H1 (cell line): ENCODE results near the gene HS6ST3. TPM values are rescaled to one million over a fixed set of nuclear protein-coding genes. Genes with fewer than 3 reads are reported as not detected.
"Not testable (repeated sequence)": the region's sequence is repeated elsewhere in the genome, so short reads cannot be mapped to it uniquely, and the experiment has no call there.

Experiments
- CTCF ChIA-PET: fragments of 300-600 bp; sonication (Branson Sonifier 250); formaldehyde crosslinking; loops from one replicate; lab custom pipeline; 2021; ENCODE audit not compliant: partially characterized antibody; lab: Charles Lee
- POLR2A ChIA-PET: fragments of 300-600 bp; sonication (Branson Sonifier 250); formaldehyde crosslinking; loops from one replicate; lab custom pipeline; 2021; ENCODE audit warnings: inconsistent platforms; ENCODE audit not compliant: partially characterized antibody; lab: Charles Lee
- DNase-seq, 2 experiments: peaks; one replicate each; pipeline versions ENCODE4 v3.0.0 to v3.0.0-alpha.2; 2010 to 2022; ENCODE audit warnings: low spot score in 2 of 2, low read depth in 1 of 2, mixed read lengths in 1 of 2
- FAIRE-seq: peaks from 2 replicates; lab custom pipeline; 2011; peaks lifted over from hg19 to GRCh38; lab: Jason Lieb, UNC
- H2AFZ ChIP-seq: 2 replicates; pipeline ENCODE4 v1.8.1; 2012; ENCODE audit warnings: low read length, inconsistent platforms
- H2AK5ac ChIP-seq: 2 replicates; pipeline ENCODE4 v1.6.1; 2013; ENCODE audit warnings: low read depth, low read length
- H2BK120ac ChIP-seq: replicated peaks from 2 replicates; pipeline ENCODE3; 2013; ENCODE audit warnings: low read depth, low read length, inconsistent platforms
- H2BK12ac ChIP-seq: 2 replicates; pipeline ENCODE4 v1.6.1; 2013; ENCODE audit warnings: low read depth, low read length
- H2BK15ac ChIP-seq: 2 replicates; pipeline ENCODE4 v1.6.1; 2013; ENCODE audit warnings: low read length
- H2BK20ac ChIP-seq: 2 replicates; pipeline ENCODE4 v1.6.1; 2013; ENCODE audit warnings: low read length
- H2BK5ac ChIP-seq: 2 replicates; pipeline ENCODE4 v1.6.1; 2013; ENCODE audit warnings: low read depth, low read length
- H3K14ac ChIP-seq: 2 replicates; pipeline ENCODE4 v1.6.1; 2013; ENCODE audit warnings: inconsistent platforms; ENCODE audit not compliant: insufficient read length
- H3K18ac ChIP-seq: 2 replicates; pipeline ENCODE4 v1.6.1; 2013; ENCODE audit warnings: low read length; ENCODE audit errors: extremely low read depth
- H3K23ac ChIP-seq: 2 replicates; pipeline ENCODE4 v1.6.1; 2013; ENCODE audit warnings: inconsistent platforms; ENCODE audit not compliant: insufficient read length
- H3K23me2 ChIP-seq: 2 replicates; pipeline ENCODE4 v1.6.1; 2013; ENCODE audit warnings: low read depth, low read length
- H3K27ac ChIP-seq: 2 replicates; pipeline ENCODE4 v1.6.1; 2011; ENCODE audit warnings: low read depth, low read length, inconsistent platforms
- H3K27me3 ChIP-seq, 4 experiments: replicated peaks in 1 of 4; 1 replicate in 1 of 4; 2 replicates in 3 of 4; pipeline versions ENCODE4 v1.6.1 to v1.8.1; 2011 to 2013; ENCODE audit warnings: low read length in 3 of 4, mild to moderate bottlenecking in 3 of 4, inconsistent platforms in 2 of 4, mixed read lengths in 2 of 4, moderate library complexity in 1 of 4; ENCODE audit not compliant: control insufficient read depth in 3 of 4, insufficient read depth in 3 of 4; ENCODE audit errors: extremely low read depth in 1 of 4
- H3K36me3 ChIP-seq, 4 experiments: 2 replicates each; pipeline versions ENCODE4 v1.6.1 to v1.8.1; 2011 to 2013; ENCODE audit warnings: mild to moderate bottlenecking in 4 of 4, low read length in 3 of 4, moderate library complexity in 2 of 4, control low read depth in 1 of 4, inconsistent platforms in 1 of 4; ENCODE audit not compliant: insufficient read depth in 4 of 4, control insufficient read depth in 2 of 4
- H3K4ac ChIP-seq: replicated peaks from 2 replicates; pipeline ENCODE3; 2013; ENCODE audit warnings: low read length, low read depth, mixed read lengths, inconsistent platforms; ENCODE audit not compliant: insufficient read length
- H3K4me1 ChIP-seq, 4 experiments: replicated peaks in 1 of 4; 1 replicate in 1 of 4; 2 replicates in 3 of 4; pipeline versions ENCODE4 v1.6.1 to v1.8.1; 2011 to 2013; ENCODE audit warnings: low read length in 3 of 4, inconsistent platforms in 2 of 4, mixed read lengths in 1 of 4; ENCODE audit not compliant: insufficient read depth in 4 of 4, control insufficient read depth in 3 of 4
- H3K4me2 ChIP-seq, 2 experiments: 2 replicates each; pipeline versions ENCODE4 v1.6.1 to v1.8.1; 2011 to 2013; ENCODE audit warnings: low read depth in 2 of 2, low read length in 2 of 2, control low read depth in 1 of 2, inconsistent platforms in 1 of 2, mild to moderate bottlenecking in 1 of 2; ENCODE audit not compliant: insufficient read depth in 1 of 2
- H3K4me3 ChIP-seq, 4 experiments: fragments of 200-600, 300-600 bp in 1 of 4; sonication (generic), shearing (Covaris generic), sonication (Bioruptor Twin) in 1 of 4; 2 replicates each; pipeline versions ENCODE4 v1.5.1 to v1.8.1; 2011 to 2016; ENCODE audit warnings: low read length in 4 of 4, low read depth in 3 of 4, control low read depth in 2 of 4, inconsistent platforms in 2 of 4, mild to moderate bottlenecking in 2 of 4, mixed read lengths in 1 of 4, moderate library complexity in 1 of 4; ENCODE audit not compliant: insufficient read depth in 2 of 4; ENCODE audit errors: extremely low read depth in 1 of 4
- H3K56ac ChIP-seq: replicated peaks from 2 replicates; pipeline ENCODE3; 2013; ENCODE audit warnings: low read depth, mild to moderate bottlenecking, mixed read lengths, low read length, inconsistent platforms; ENCODE audit not compliant: insufficient read length
- H3K79me1 ChIP-seq: 2 replicates; pipeline ENCODE4 v1.6.1; 2013; ENCODE audit warnings: low read depth, low read length, control low read depth
- H3K79me2 ChIP-seq, 2 experiments: 2 replicates each; pipeline versions ENCODE4 v1.6.1 to v1.8.1; 2012 to 2013; ENCODE audit warnings: low read length in 2 of 2, mild to moderate bottlenecking in 2 of 2, inconsistent platforms in 1 of 2; ENCODE audit not compliant: insufficient read depth in 2 of 2, control insufficient read depth in 1 of 2
- H3K9ac ChIP-seq, 4 experiments: replicated peaks in 1 of 4; 1 replicate in 1 of 4; 2 replicates in 3 of 4; pipeline versions ENCODE4 v1.6.1 to v1.8.1; 2011 to 2013; ENCODE audit warnings: low read depth in 3 of 4, low read length in 3 of 4, control low read depth in 2 of 4, mild to moderate bottlenecking in 2 of 4, moderate library complexity in 2 of 4, inconsistent platforms in 1 of 4; ENCODE audit errors: extremely low read depth in 1 of 4
- H3K9me3 ChIP-seq, 2 experiments: 2 replicates each; pipeline versions ENCODE4 v1.6.1 to v1.8.1; 2012 to 2013; ENCODE audit warnings: mild to moderate bottlenecking in 2 of 2, moderate library complexity in 2 of 2, control low read depth in 1 of 2, inconsistent platforms in 1 of 2, low read depth in 1 of 2, low read length in 1 of 2, mixed read lengths in 1 of 2; ENCODE audit not compliant: insufficient read depth in 2 of 2
- H4K20me1 ChIP-seq, 2 experiments: replicated peaks in 1 of 2; 2 replicates each; pipeline versions ENCODE3 to v1.8.1; 2011 to 2013; ENCODE audit warnings: inconsistent platforms in 2 of 2, low read length in 2 of 2, mild to moderate bottlenecking in 1 of 2; ENCODE audit not compliant: insufficient read depth in 2 of 2, control insufficient read depth in 1 of 2
- H4K5ac ChIP-seq: 2 replicates; pipeline ENCODE4 v1.6.1; 2013; ENCODE audit warnings: low read length, low read depth, mixed read lengths, inconsistent platforms; ENCODE audit not compliant: insufficient read length
- H4K8ac ChIP-seq: 2 replicates; pipeline ENCODE4 v1.8.0; 2013; ENCODE audit warnings: mild to moderate bottlenecking, moderate library complexity, low read length, inconsistent platforms; ENCODE audit not compliant: insufficient read depth; ENCODE audit errors: extremely low read depth
- H4K91ac ChIP-seq: replicated peaks from 2 replicates; pipeline ENCODE3; 2013; ENCODE audit warnings: low read length, mixed read lengths, inconsistent platforms; ENCODE audit not compliant: insufficient read length
- WGBS, 2 experiments: shearing (Covaris generic) in 1 of 2; methylation state at CpG; one replicate each; pipeline versions ENCODE4 v1.1.6 to v1.1.7; 2013 to 2015; ENCODE audit warnings: low lambda C conversion rate in 2 of 2, mixed read lengths in 2 of 2, inconsistent platforms in 1 of 2, low coverage in 1 of 2, missing lambda C conversion rate in 1 of 2; ENCODE audit not compliant: insufficient replicate concordance in 2 of 2, insufficient coverage in 1 of 2, insufficient read length in 1 of 2; ENCODE audit errors: extremely low coverage in 1 of 2, missing lambda C conversion rate in 1 of 2; 5-methylcytosine and 5-hydroxymethylcytosine counted together
- polyA plus RNA-seq, 7 experiments: library from polyadenylated mRNA; depleted of rRNA in 3 of 7; stranded (reverse) in 5 of 7; unstranded in 2 of 7; fragments of >200 nt in 5 of 7; fragments of 200-250 nt in 2 of 7; gene quantifications; 1 replicate in 5 of 7; 2 replicates in 1 of 7; 4 replicates in 1 of 7; pipeline versions ENCODE4 v1.2.1 to v1.2.3, GENCODE V29; 2011 to 2013; ENCODE audit warnings: missing spikeins in 2 of 7, mixed read lengths in 2 of 7
- total RNA-seq: library from RNA; stranded (reverse); fragmentation: NEBNext Ultra II Directional; extraction: Animal tissue kit (Norgen Biotek cat#: 25700); gene quantifications from 2 replicates; pipeline ENCODE4 v1.2.1, GENCODE V29; 2021

Gene HS6ST3
- total and polyA plus RNA-seq, 2 of the 8 experiments (the other 6 are each of a cell fraction or from before 2014, with no cell fraction given), result 0.45 to 1.2 TPM

- H2AFZ ChIP-seq, H2BK120ac ChIP-seq, H3K23me2 ChIP-seq, H3K4me3 ChIP-seq, H3K23ac ChIP-seq, H3K18ac ChIP-seq, H3K27me3 ChIP-seq, H3K14ac ChIP-seq, H3K9ac ChIP-seq, H2BK12ac ChIP-seq, H4K8ac ChIP-seq, H3K4ac ChIP-seq, H4K5ac ChIP-seq, H3K27ac ChIP-seq, H2BK20ac ChIP-seq, H3K4me1 ChIP-seq, FAIRE-seq, H3K36me3 ChIP-seq, H3K79me1 ChIP-seq, H3K9me3 ChIP-seq, H2AK5ac ChIP-seq, CTCF ChIA-PET, H4K91ac ChIP-seq, H2BK15ac ChIP-seq, H3K79me2 ChIP-seq, H3K56ac ChIP-seq, H2BK5ac ChIP-seq, H4K20me1 ChIP-seq, POLR2A ChIA-PET, DNase-seq, H3K4me2 ChIP-seq: not testable (repeated sequence)
- WGBS, 2 experiments, result 91% methylated on average over 3 of the region's 3 CpGs; no CpG with 5 or more reads in 1 of the 2 experiments
Measured at GRCh38 chr13:96778302-96778701, 688.4 kb downstream of the HS6ST3 start.
